Omental fat pad (tissue), 4 donors: Measurements from ENCODE around the gene CACNG6. TPM values are rescaled to one million over a fixed set of nuclear protein-coding genes. Genes with fewer than 3 reads are reported as not detected.

Experiments used
- ATAC-seq: fragments of 150-250 bp; one replicate; pipeline ENCODE4 v1.9.1; 2016; ENCODE audit warnings: mild to moderate bottlenecking, moderate library complexity; ENCODE audit not compliant: low FRiP score
- DNase-seq: peaks from one replicate; pipeline ENCODE4 v3.0.0-alpha.2; 2019; ENCODE audit warnings: low spot score
- CTCF ChIP-seq, 3 donors: fragments of 450-650 bp; IDR thresholded peaks; one replicate each; pipeline ENCODE4 v1.5.1; 2016 to 2017; ENCODE audit warnings: antibody characterized with exemption in 3 of 3, mild to moderate bottlenecking in 3 of 3, moderate library complexity in 2 of 3
- total RNA-seq, 4 donors: library from RNA; depleted of rRNA; stranded (reverse); fragments of >200 nt; gene quantifications; one replicate each; pipeline ENCODE4 v1.1.0, GENCODE V29; 2016

The CACNG6 gene
- total RNA-seq, 4 donors from 2014 or later: not detected

- no peak for DNase-seq
- no peak for ATAC-seq
Observed at GRCh38 chr19:53999694-54000093, 8.3 kb downstream of the CACNG6 start.

GRCh38 chr19:54001496-54001895, 10.1 kb downstream of the CACNG6 start:
- ATAC-seq: no peak
- DNase-seq: no peak
- TF ChIP-seq CTCF (IDR thresholded peaks at IDR 0.05): no peak

More at GRCh38 chr19:53999694-54000093, 8.3 kb downstream of the CACNG6 start:
- no peak for TF ChIP-seq CTCF (IDR thresholded peaks at IDR 0.05)

GRCh38 chr19:54002495-54003315, 11.3 kb downstream of the CACNG6 start:
- no peak for TF ChIP-seq CTCF (IDR thresholded peaks at IDR 0.05)
- DNase-seq: no peak
- no peak for ATAC-seq

- DNase-seq (no peak), ATAC-seq (no peak)
- TF ChIP-seq CTCF (IDR thresholded peaks at IDR 0.05): no peak
Observed at GRCh38 chr19:54009440-54009839, 18.0 kb downstream of the CACNG6 start.

GRCh38 chr19:54010474-54010873, 19.0 kb downstream of the CACNG6 start:
- TF ChIP-seq CTCF (IDR thresholded peaks at IDR 0.05): no peak
- no peak for ATAC-seq
- DNase-seq: no peak

- no peak for TF ChIP-seq CTCF (IDR thresholded peaks at IDR 0.05)
- no peak for ATAC-seq
- DNase-seq: no peak
Observed at GRCh38 chr19:54011507-54012211, 20.2 kb downstream of the CACNG6 start.
